Measurements from ENCODE around the gene ALAS1. TPM values are rescaled to one million over a fixed set of nuclear protein-coding genes. Genes with fewer than 3 reads are reported as not detected.

ALAS1 gene
- total and polyA plus RNA-seq, 2 of the 13 experiments (the other 11 are each of a cell fraction or from before 2014, with no cell fraction given), result 36.0 to 43.2 TPM

DNA sequence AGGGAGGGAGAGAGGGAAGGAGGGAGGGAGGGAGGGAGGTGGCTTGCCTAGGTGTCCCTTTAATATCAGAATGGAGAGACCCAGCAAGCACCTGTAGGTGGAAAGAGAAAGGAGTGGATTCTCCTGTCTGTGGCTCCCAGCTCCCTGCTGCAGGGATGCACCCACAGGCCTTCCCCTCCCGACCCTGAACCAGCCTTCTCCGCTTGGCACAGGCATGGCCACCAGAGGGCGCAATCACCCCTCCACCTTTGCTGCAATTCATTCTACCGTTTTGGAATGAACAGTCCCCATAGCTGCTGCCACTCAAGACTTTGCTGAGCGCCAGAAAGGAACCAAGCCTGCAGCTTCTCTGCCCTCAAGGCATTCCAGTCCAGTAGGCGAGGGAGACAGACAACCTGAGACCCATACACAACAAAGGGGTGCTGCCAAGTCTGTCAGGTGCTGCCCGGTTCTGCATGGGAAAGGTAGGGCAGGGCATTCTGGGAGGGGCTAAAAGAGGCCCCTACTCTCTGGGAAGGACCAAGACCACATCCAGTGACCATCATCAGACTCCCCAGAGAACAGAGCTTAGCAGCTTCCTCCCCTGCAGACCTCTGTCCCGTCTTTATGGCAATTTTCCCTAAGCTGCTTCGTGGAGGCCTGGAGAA lies 22.5 kb downstream of the ALAS1 start (continued):
- TF ChIP-seq, protein P1, sequence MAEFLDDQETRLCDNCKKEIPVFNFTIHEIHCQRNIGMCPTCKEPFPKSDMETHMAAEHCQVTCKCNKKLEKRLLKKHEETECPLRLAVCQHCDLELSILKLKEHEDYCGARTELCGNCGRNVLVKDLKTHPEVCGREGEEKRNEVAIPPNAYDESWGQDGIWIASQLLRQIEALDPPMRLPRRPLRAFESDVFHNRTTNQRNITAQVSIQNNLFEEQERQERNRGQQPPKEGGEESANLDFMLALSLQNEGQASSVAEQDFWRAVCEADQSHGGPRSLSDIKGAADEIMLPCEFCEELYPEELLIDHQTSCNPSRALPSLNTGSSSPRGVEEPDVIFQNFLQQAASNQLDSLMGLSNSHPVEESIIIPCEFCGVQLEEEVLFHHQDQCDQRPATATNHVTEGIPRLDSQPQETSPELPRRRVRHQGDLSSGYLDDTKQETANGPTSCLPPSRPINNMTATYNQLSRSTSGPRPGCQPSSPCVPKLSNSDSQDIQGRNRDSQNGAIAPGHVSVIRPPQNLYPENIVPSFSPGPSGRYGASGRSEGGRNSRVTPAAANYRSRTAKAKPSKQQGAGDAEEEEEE (CRISPR knock-in tag; IDR thresholded peaks at IDR 0.05; ENCODE audit: borderline replicate concordance), result no peak
- TF ChIP-seq ZNF501 (CRISPR knock-in tag; IDR thresholded peaks at IDR 0.05) (no peak), ZNF709 (CRISPR knock-in tag; IDR thresholded peaks at IDR 0.05) (no peak), CEBPB (IDR thresholded peaks at IDR 0.05; ENCODE audit: borderline replicate concordance, low read depth, low read length) (no peak), HES4 (CRISPR knock-in tag; IDR thresholded peaks at IDR 0.05; ENCODE audit: borderline replicate concordance) (no peak), TGIF2 (CRISPR knock-in tag; IDR thresholded peaks at IDR 0.05) (0 out of 2 replicates have a peak, but pooled peaks have one; percentile 23), PHF21A (CRISPR knock-in tag; IDR thresholded peaks at IDR 0.05) (no peak), ZNF251 (CRISPR knock-in tag; IDR thresholded peaks at IDR 0.05) (no peak), MYNN (CRISPR knock-in tag; IDR thresholded peaks at IDR 0.05; ENCODE audit: low read depth) (no peak), FIP1L1 (IDR thresholded peaks at IDR 0.05; ENCODE audit: borderline replicate concordance, insufficient read depth, low read depth, low read length) (no peak), ZBTB25 (CRISPR knock-in tag; IDR thresholded peaks at IDR 0.05) (no peak), ZSCAN25 (CRISPR knock-in tag; IDR thresholded peaks at IDR 0.05) (peak; percentile 59; the same call in 1 of the 2 replicates), PAXIP1 (CRISPR knock-in tag; conservative IDR thresholded peaks at IDR 0.05) (no peak), ZNF329 (CRISPR knock-in tag; IDR thresholded peaks at IDR 0.05; ENCODE audit: low read depth) (no peak), KDM1A (CRISPR knock-in tag; IDR thresholded peaks at IDR 0.05) (no peak), HOXD1 (CRISPR knock-in tag; IDR thresholded peaks at IDR 0.05) (no peak), ZNF331 (CRISPR knock-in tag; IDR thresholded peaks at IDR 0.05) (0 out of 2 replicates have a peak, but pooled peaks have one; percentile 46), KDM2A (CRISPR knock-in tag; IDR thresholded peaks at IDR 0.05; ENCODE audit: borderline replicate concordance, low read depth) (0 out of 2 replicates have a peak, but pooled peaks have one; percentile 37), CC2D1A (CRISPR knock-in tag; IDR thresholded peaks at IDR 0.05) (no peak), RORA (CRISPR knock-in tag; IDR thresholded peaks at IDR 0.05) (no peak), ZNF780A (CRISPR knock-in tag; IDR thresholded peaks at IDR 0.05) (no peak)
- TF ChIP-seq, protein P2, sequence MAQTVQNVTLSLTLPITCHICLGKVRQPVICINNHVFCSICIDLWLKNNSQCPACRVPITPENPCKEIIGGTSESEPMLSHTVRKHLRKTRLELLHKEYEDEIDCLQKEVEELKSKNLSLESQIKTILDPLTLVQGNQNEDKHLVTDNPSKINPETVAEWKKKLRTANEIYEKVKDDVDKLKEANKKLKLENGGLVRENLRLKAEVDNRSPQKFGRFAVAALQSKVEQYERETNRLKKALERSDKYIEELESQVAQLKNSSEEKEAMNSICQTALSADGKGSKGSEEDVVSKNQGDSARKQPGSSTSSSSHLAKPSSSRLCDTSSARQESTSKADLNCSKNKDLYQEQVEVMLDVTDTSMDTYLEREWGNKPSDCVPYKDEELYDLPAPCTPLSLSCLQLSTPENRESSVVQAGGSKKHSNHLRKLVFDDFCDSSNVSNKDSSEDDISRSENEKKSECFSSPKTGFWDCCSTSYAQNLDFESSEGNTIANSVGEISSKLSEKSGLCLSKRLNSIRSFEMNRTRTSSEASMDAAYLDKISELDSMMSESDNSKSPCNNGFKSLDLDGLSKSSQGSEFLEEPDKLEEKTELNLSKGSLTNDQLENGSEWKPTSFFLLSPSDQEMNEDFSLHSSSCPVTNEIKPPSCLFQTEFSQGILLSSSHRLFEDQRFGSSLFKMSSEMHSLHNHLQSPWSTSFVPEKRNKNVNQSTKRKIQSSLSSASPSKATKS (CRISPR knock-in tag; IDR thresholded peaks at IDR 0.05), result no peak

All from HepG2 (cell line).